ENCODE data around the gene CCDC154.
A peak's percentile ranks its signal among the peaks of the same experiment; 100 is the strongest.
"Not testable (repeated sequence)": the region's sequence is repeated elsewhere in the genome, so short reads cannot be mapped to it uniquely, and the experiment has no call there.

The CCDC154 gene

GRCh38 chr16:1443980-1444729 lies at the start of gene CCDC154:
Gene CCDC154, minus strand, starts transcription at chr16:1444556. Its CDS starts 234 bp downstream, at chr16:1444322.
- no peak for DNase-seq (ENCODE audit: low read depth, low spot score)

GRCh38 chr16:1493746-1494094 lies 49.4 kb upstream of the CCDC154 start:
- peak; percentile 24 for DNase-seq (ENCODE audit: low read depth, low spot score)

GRCh38 chr16:1492923-1493745 lies 48.8 kb upstream of the CCDC154 start, which contains the start of gene TELO2:
Gene TELO2, plus strand, starts transcription at chr16:1493360. Its CDS starts 922 bp downstream, at chr16:1494282.
- DNase-seq (ENCODE audit: low read depth, low spot score), result peak; percentile 85

- no peak for DNase-seq (ENCODE audit: low read depth, low spot score)
These were observed 47.9 kb upstream of the CCDC154 start for GRCh38 chr16:1492082-1492922.

- DNase-seq (ENCODE audit: low read depth, low spot score), result peak; percentile 23
These were observed 47.0 kb upstream of the CCDC154 start for GRCh38 chr16:1491327-1491726.

GRCh38 chr16:1489077-1489476 lies 44.7 kb upstream of the CCDC154 start:
- DNase-seq (ENCODE audit: low read depth, low spot score), result no peak

- DNase-seq (ENCODE audit: low read depth, low spot score), result no peak
These were observed 44.3 kb upstream of the CCDC154 start, which contains the start of gene PTX4 for GRCh38 chr16:1488619-1489018. Gene PTX4, minus strand, starts transcription at chr16:1488944. Its CDS starts 35 bp downstream, at chr16:1488909.

- DNase-seq (ENCODE audit: low read depth, low spot score), result no peak
These were observed 43.8 kb upstream of the CCDC154 start for GRCh38 chr16:1488054-1488601.

GRCh38 chr16:1487395-1488053 lies 43.2 kb upstream of the CCDC154 start:
- no peak for DNase-seq (ENCODE audit: low read depth, low spot score)

- DNase-seq (ENCODE audit: low read depth, low spot score), result no peak
These were observed 42.4 kb upstream of the CCDC154 start for GRCh38 chr16:1486551-1487390.

- no peak for DNase-seq (ENCODE audit: low read depth, low spot score)
These were observed 41.6 kb upstream of the CCDC154 start for GRCh38 chr16:1485847-1486496.

GRCh38 chr16:1481906-1482835 lies 37.8 kb upstream of the CCDC154 start:
- no peak for DNase-seq (ENCODE audit: low read depth, low spot score)

- not testable (repeated sequence) for DNase-seq (ENCODE audit: low read depth, low spot score)
These were observed 34.6 kb upstream of the CCDC154 start for GRCh38 chr16:1478937-1479336.

GRCh38 chr16:1477033-1477432 lies 32.7 kb upstream of the CCDC154 start:
- no peak for DNase-seq (ENCODE audit: low read depth, low spot score)

- no peak for DNase-seq (ENCODE audit: low read depth, low spot score)
These were observed 31.3 kb upstream of the CCDC154 start for GRCh38 chr16:1475552-1476114.

- DNase-seq (ENCODE audit: low read depth, low spot score), result peak; percentile 88
These were observed 30.6 kb upstream of the CCDC154 start, which contains the start of gene CLCN7 for GRCh38 chr16:1474796-1475551. Gene CLCN7, minus strand, starts transcription at chr16:1475028. Its CDS starts 54 bp downstream, at chr16:1474974.

Data from ELF-1 (cell line).